Measurements from ENCODE around the gene POU2F1.

DNA sequence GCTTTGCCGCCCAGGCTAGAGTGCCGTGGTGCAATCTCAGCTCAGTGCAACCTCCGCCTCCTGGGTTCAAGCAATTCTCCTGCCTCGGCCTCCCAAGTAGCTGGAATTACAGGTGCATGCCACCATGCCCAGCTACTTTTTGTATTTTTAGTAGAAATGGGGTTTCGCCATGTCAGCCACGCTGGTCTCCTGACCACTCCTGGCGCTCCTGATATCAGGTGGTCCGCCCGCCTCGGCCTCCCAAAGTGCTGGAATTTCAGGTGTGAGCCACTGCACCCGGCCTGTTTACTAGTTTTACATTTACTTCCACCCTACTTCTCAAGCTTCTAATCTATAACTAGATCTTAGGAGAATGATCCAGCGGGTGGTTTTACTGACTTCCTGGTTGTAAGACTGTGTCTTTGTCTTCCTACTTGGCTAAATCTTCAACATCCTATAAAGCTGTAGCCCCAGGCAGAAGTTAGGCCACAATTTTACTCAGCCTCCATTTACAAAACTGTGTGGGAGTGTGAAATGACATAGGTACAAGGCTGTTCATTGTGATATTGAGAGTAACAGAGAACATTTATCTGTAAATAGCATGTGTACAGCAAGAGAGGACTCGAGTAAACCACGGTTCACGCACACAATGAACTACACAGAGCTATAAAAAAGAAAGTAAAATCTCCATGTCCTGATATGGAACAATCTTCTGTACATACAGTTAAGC lies 9.6 kb upstream of the POU2F1 start:
- TF ChIP-seq, protein P1, sequence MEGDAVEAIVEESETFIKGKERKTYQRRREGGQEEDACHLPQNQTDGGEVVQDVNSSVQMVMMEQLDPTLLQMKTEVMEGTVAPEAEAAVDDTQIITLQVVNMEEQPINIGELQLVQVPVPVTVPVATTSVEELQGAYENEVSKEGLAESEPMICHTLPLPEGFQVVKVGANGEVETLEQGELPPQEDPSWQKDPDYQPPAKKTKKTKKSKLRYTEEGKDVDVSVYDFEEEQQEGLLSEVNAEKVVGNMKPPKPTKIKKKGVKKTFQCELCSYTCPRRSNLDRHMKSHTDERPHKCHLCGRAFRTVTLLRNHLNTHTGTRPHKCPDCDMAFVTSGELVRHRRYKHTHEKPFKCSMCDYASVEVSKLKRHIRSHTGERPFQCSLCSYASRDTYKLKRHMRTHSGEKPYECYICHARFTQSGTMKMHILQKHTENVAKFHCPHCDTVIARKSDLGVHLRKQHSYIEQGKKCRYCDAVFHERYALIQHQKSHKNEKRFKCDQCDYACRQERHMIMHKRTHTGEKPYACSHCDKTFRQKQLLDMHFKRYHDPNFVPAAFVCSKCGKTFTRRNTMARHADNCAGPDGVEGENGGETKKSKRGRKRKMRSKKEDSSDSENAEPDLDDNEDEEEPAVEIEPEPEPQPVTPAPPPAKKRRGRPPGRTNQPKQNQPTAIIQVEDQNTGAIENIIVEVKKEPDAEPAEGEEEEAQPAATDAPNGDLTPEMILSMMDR (IDR thresholded peaks at IDR 0.05) = no peak
- TF ChIP-seq POLR2A (IDR thresholded peaks at IDR 0.05) = no peak
- no peak for TF ChIP-seq EP300 (IDR thresholded peaks at IDR 0.05)

Measured in suprapubic skin (tissue), 3 donors.